GM18907 (cell line): Measurements from ENCODE around the gene DSTN.
A peak's percentile ranks its signal among the peaks of the same experiment; 100 is the strongest.

ENCODE experiments used
- ATAC-seq: cut with Tn5 transposase; IDR thresholded peaks from one replicate; pipeline ENCODE4 v1.9.1; 2021; ENCODE audit warnings: mild to moderate bottlenecking, moderate library complexity; ENCODE audit not compliant: unreplicated experiment

The DSTN gene

GRCh38 chr20:17569616-17570346 is at the start of gene DSTN:
DSTN (plus strand) TSS chr20:17570075; CDS start chr20:17570209, 134 bp downstream.
- peak; percentile 91 for ATAC-seq

- no peak for ATAC-seq
Observed at GRCh38 chr20:17520583-17520982, 49.3 kb upstream of the DSTN start.

- no peak for ATAC-seq
Observed at GRCh38 chr20:17522528-17522927, 47.3 kb upstream of the DSTN start.

- no peak for ATAC-seq
Observed at GRCh38 chr20:17523326-17523725, 46.5 kb upstream of the DSTN start.

- ATAC-seq: no peak
Observed at GRCh38 chr20:17524560-17524959, 45.3 kb upstream of the DSTN start.

GRCh38 chr20:17525132-17525531 is 44.7 kb upstream of the DSTN start:
- ATAC-seq: no peak

GRCh38 chr20:17525650-17526049 is 44.2 kb upstream of the DSTN start:
- ATAC-seq: no peak

GRCh38 chr20:17529586-17529985 is 40.3 kb upstream of the DSTN start:
- ATAC-seq: no peak

GRCh38 chr20:17530153-17530552 is 39.7 kb upstream of the DSTN start:
- ATAC-seq: no peak

- ATAC-seq: no peak
Observed at GRCh38 chr20:17530716-17531664, 38.9 kb upstream of the DSTN start, which contains the start of gene BFSP1. BFSP1 (minus strand) TSS chr20:17531379; CDS start chr20:17531329, 50 bp downstream.

- ATAC-seq: no peak
Observed at GRCh38 chr20:17531665-17532025, 38.2 kb upstream of the DSTN start.

- no peak for ATAC-seq
Observed at GRCh38 chr20:17533396-17533795, 36.5 kb upstream of the DSTN start.

GRCh38 chr20:17534077-17534476 is 35.8 kb upstream of the DSTN start:
- no peak for ATAC-seq

- peak; percentile 89 for ATAC-seq
Observed at GRCh38 chr20:17536944-17537444, 32.9 kb upstream of the DSTN start.

GRCh38 chr20:17537959-17538358 is 31.9 kb upstream of the DSTN start:
- no peak for ATAC-seq

GRCh38 chr20:17538517-17539170 is 31.2 kb upstream of the DSTN start:
- peak; percentile 82 for ATAC-seq

- ATAC-seq: no peak
Observed at GRCh38 chr20:17541596-17541995, 28.3 kb upstream of the DSTN start.

GRCh38 chr20:17541996-17542395 is 27.9 kb upstream of the DSTN start:
- ATAC-seq: no peak

GRCh38 chr20:17542481-17542880 is 27.4 kb upstream of the DSTN start:
- ATAC-seq: no peak

GRCh38 chr20:17542993-17543412 is 26.9 kb upstream of the DSTN start:
- no peak for ATAC-seq

GRCh38 chr20:17543531-17544131 is 26.2 kb upstream of the DSTN start:
- ATAC-seq: no peak
